T-cell (primary cell): ENCODE results near the gene ADCY10. TPM values are rescaled to one million over a fixed set of nuclear protein-coding genes. Genes with fewer than 3 reads are reported as not detected.

Experiments
- ATAC-seq, 4 experiments: fragments of 200-7000 bp in 3 of 4; fragments of 150-1000 bp in 1 of 4; cut with Tn5 transposase; replicated peaks in 1 of 4; 1 replicate in 3 of 4; 2 replicates in 1 of 4; pipeline ENCODE4 v1.10.0; 2021; ENCODE audit warnings: moderate library complexity in 3 of 4, mild to moderate bottlenecking in 2 of 4, moderate number of reproducible peaks in 1 of 4
- CTCF ChIA-PET, 2 donors: fragments of 300-600 bp; sonication (Branson Sonifier 250); formaldehyde crosslinking; loops; one replicate each; lab custom pipeline; 2022; ENCODE audit warnings: antibody characterized with exemption in 2 of 2; lab: Charles Lee
- POLR2A ChIA-PET, 2 donors: fragments of 300-600 bp; sonication (Branson Sonifier 250); formaldehyde crosslinking; loops; one replicate each; lab custom pipeline; 2022; ENCODE audit warnings: antibody characterized with exemption in 2 of 2; lab: Charles Lee
- DNase-seq, 35 experiments: peaks; one replicate each; pipeline versions ENCODE4 v3.0.0 to v3.0.0-alpha.2; 2013 to 2023
- H3K27ac ChIP-seq: one replicate; pipeline ENCODE4 v1.5.1; 2013; ENCODE audit warnings: low read length
- H3K27me3 ChIP-seq, 2 experiments: replicated peaks in 1 of 2; 1 replicate in 1 of 2; 2 replicates in 1 of 2; pipeline versions ENCODE4 v1.6.1 to v1.7.0; 2013; ENCODE audit warnings: low read length in 1 of 2, mixed read lengths in 1 of 2; ENCODE audit not compliant: control insufficient read depth in 2 of 2, insufficient read depth in 2 of 2; ENCODE audit errors: extremely low read depth in 1 of 2
- H3K36me3 ChIP-seq, 2 donors: 1 replicate in 1 of 2; 2 replicates in 1 of 2; pipeline versions ENCODE4 v1.6.1 to v1.7.0; 2013; ENCODE audit warnings: low read length in 1 of 2; ENCODE audit not compliant: control insufficient read depth in 2 of 2, insufficient read depth in 1 of 2; ENCODE audit errors: extremely low read depth in 1 of 2
- H3K4me1 ChIP-seq, 2 experiments: 1 replicate in 1 of 2; 2 replicates in 1 of 2; pipeline versions ENCODE4 v1.6.1 to v1.7.0; 2013; ENCODE audit warnings: low read length in 2 of 2, mixed read lengths in 1 of 2; ENCODE audit not compliant: insufficient read depth in 2 of 2, control insufficient read depth in 1 of 2; ENCODE audit errors: extremely low read depth in 1 of 2
- H3K4me3 ChIP-seq, 2 donors: 1 replicate in 1 of 2; 2 replicates in 1 of 2; pipeline versions ENCODE4 v1.5.1 to v1.7.0; 2013; ENCODE audit warnings: mild to moderate bottlenecking in 2 of 2, low read length in 1 of 2, moderate library complexity in 1 of 2; ENCODE audit not compliant: control insufficient read depth in 1 of 2; ENCODE audit errors: extremely low read depth in 1 of 2
- H3K9me3 ChIP-seq: 2 replicates; pipeline ENCODE4 v1.7.0; 2013
- H3K27ac Mint-ChIP-seq, 2 donors: one replicate each; pipeline ENCODE4 v1.8.0; 2020 to 2021; ENCODE audit warnings: mild to moderate bottlenecking in 2 of 2, mixed read lengths in 2 of 2
- H3K27me3 Mint-ChIP-seq, 2 donors: one replicate each; pipeline ENCODE4 v1.8.0; 2021 to 2022; ENCODE audit warnings: mixed read lengths in 2 of 2
- H3K36me3 Mint-ChIP-seq: one replicate; pipeline ENCODE4 v1.8.0; 2021; ENCODE audit warnings: mixed read lengths
- H3K4me1 Mint-ChIP-seq, 3 donors: one replicate each; pipeline ENCODE4 v1.8.0; 2020 to 2022; ENCODE audit warnings: mixed read lengths in 3 of 3, mild to moderate bottlenecking in 1 of 3
- H3K4me3 Mint-ChIP-seq, 3 donors: one replicate each; pipeline ENCODE4 v1.8.0; 2020 to 2022; ENCODE audit warnings: mild to moderate bottlenecking in 3 of 3, mixed read lengths in 3 of 3, moderate library complexity in 3 of 3
- H3K9me3 Mint-ChIP-seq, 3 donors: one replicate each; pipeline ENCODE4 v1.8.0; 2020 to 2022; ENCODE audit warnings: mixed read lengths in 3 of 3
- WGBS: methylation state at CpG from one replicate; pipeline ENCODE4 v1.1.5; 2013; ENCODE audit warnings: missing lambda C conversion rate; ENCODE audit not compliant: insufficient coverage; 5-methylcytosine and 5-hydroxymethylcytosine counted together
- total RNA-seq, 35 experiments: library from RNA in 6 of 35; stranded (reverse) in 6 of 35; fragments of 120-200 nt in 1 of 35; gene quantifications; one replicate each; pipeline versions ENCODE4 v1.2.1 to v1.2.4 and lab custom pipeline; 2013 to 2026

Gene ADCY10
- total RNA-seq, 5 donors from 2014 or later (not counting 1 experiment from before 2014, with no cell fraction given) = 0.06 to 0.82 (median 0.44) TPM

- Histone ChIP-seq H3K4me1 (peaks cover 0 to 3% of the 10 kb centered on the region in 2 experiments), H3K36me3 (no peaks in the 10 kb centered on the region), H3K27me3 (peaks cover 0 to 10% of the 10 kb centered on the region in 2 experiments), H3K9me3 (no peaks in the 10 kb centered on the region), H3K4me3 (no peak overlapping the region), H3K27ac (no peak overlapping the region)
- ATAC-seq = no peak
- no peak for DNase-seq
- Mint-ChIP-seq H3K36me3 (peaks cover 2% of the 10 kb centered on the region), H3K27me3 (peaks cover 6 to 18% of the 10 kb centered on the region in 2 donors), H3K4me3 (peak overlapping the region in 1 of 3 donors; percentile 69), H3K4me1 (peaks cover 6 to 14% (median 10%) of the 10 kb centered on the region in 3 donors), H3K9me3 (peaks cover 1 to 3% (median 2%) of the 10 kb centered on the region in 3 donors), H3K27ac (no peak overlapping the region)
- 90% methylated on average over 4 of the region's 12 CpGs for WGBS
- POLR2A ChIA-PET = interaction anchor here in 1 of 2 donors (0.6 kb wide), 1 partner anchor 23 kb away, joined by 3 read pairs; no protein-coding TSS in a partner anchor
- CTCF ChIA-PET = no interaction called here
Measured at GRCh38 chr1:167820684-167821355, 93.1 kb downstream of the ADCY10 start.

GRCh38 chr1:167819849-167820683 is 93.9 kb downstream of the ADCY10 start:
- 11% methylated on average over 32 of the region's 35 CpGs for WGBS
- Histone ChIP-seq H3K27me3 (peaks cover 0 to 10% of the 10 kb centered on the region in 2 experiments), H3K4me3 (peak overlapping the region; percentile 20 to 23), H3K4me1 (peaks cover 0 to 3% of the 10 kb centered on the region in 2 experiments), H3K36me3 (no peaks in the 10 kb centered on the region), H3K27ac (no peak overlapping the region), H3K9me3 (no peaks in the 10 kb centered on the region)
- Mint-ChIP-seq H3K4me3 (peak overlapping the region; percentile 50 to 69 (median 58)), H3K27ac (no peak overlapping the region), H3K36me3 (peaks cover 6% of the 10 kb centered on the region), H3K27me3 (peaks cover 6 to 18% of the 10 kb centered on the region in 2 donors), H3K4me1 (peaks cover 6 to 14% (median 10%) of the 10 kb centered on the region in 3 donors), H3K9me3 (peaks cover 8 to 10% (median 9%) of the 10 kb centered on the region in 3 donors)
- DNase-seq (peak in 2 of 35 experiments; percentile 2 to 20), ATAC-seq (peak in 2 of 4 experiments; percentile 39 to 46)
- ChIA-PET POLR2A (no interaction called here), CTCF (no interaction called here)

- Histone ChIP-seq H3K4me3 (no peak overlapping the region), H3K27ac (no peak overlapping the region), H3K9me3 (no peaks in the 10 kb centered on the region), H3K36me3 (no peaks in the 10 kb centered on the region), H3K4me1 (peaks cover 0 to 3% of the 10 kb centered on the region in 2 experiments), H3K27me3 (peaks cover 0 to 10% of the 10 kb centered on the region in 2 experiments)
- WGBS = no CpG with 5 or more reads among the region's 1 CpG
- ChIA-PET POLR2A (no interaction called here), CTCF (no interaction called here)
- H3K27me3 Mint-ChIP-seq = peaks cover 8 to 10% of the 10 kb centered on the region in 2 donors
- DNase-seq (no peak), ATAC-seq (no peak)
- H3K9me3 Mint-ChIP-seq = peaks cover 26 to 32% (median 27%) of the 10 kb centered on the region in 3 donors
- H3K4me3 Mint-ChIP-seq = no peak overlapping the region
- H3K27ac Mint-ChIP-seq = no peak overlapping the region
- peaks cover 4 to 6% (median 5%) of the 10 kb centered on the region in 3 donors for H3K4me1 Mint-ChIP-seq
- peaks cover 16% of the 10 kb centered on the region for H3K36me3 Mint-ChIP-seq
Measured at GRCh38 chr1:167815650-167816049, 98.3 kb downstream of the ADCY10 start.

- DNase-seq (no peak), ATAC-seq (no peak)
- POLR2A ChIA-PET = interaction anchor here in 1 of 2 donors (0.7 kb wide), 1 partner anchor 1953 kb away, joined by 3 read pairs; no protein-coding TSS in a partner anchor
- no peaks in the 10 kb centered on the region for H3K9me3 ChIP-seq
- Mint-ChIP-seq H3K27me3 (peaks cover 2 to 4% of the 10 kb centered on the region in 2 donors), H3K9me3 (peaks cover 26 to 32% (median 27%) of the 10 kb centered on the region in 3 donors), H3K36me3 (peaks cover 16% of the 10 kb centered on the region), H3K27ac (no peak overlapping the region), H3K4me1 (no peaks in the 10 kb centered on the region), H3K4me3 (no peak overlapping the region)
- no peak overlapping the region for H3K4me3 ChIP-seq
- H3K36me3 ChIP-seq = no peaks in the 10 kb centered on the region
- no peaks in the 10 kb centered on the region for H3K4me1 ChIP-seq
- H3K27ac ChIP-seq = no peak overlapping the region
- peaks cover 0 to 4% of the 10 kb centered on the region in 2 experiments for H3K27me3 ChIP-seq
- CTCF ChIA-PET = no interaction called here
Measured at GRCh38 chr1:167812972-167813371, 101.0 kb downstream of the ADCY10 start.

GRCh38 chr1:167808690-167809089 is 105.2 kb downstream of the ADCY10 start:
- Mint-ChIP-seq H3K4me1 (peaks cover 18 to 21% (median 19%) of the 10 kb centered on the region in 3 donors), H3K36me3 (peaks cover 10% of the 10 kb centered on the region), H3K4me3 (no peak overlapping the region), H3K27ac (no peak overlapping the region), H3K27me3 (peaks cover 2 to 4% of the 10 kb centered on the region in 2 donors), H3K9me3 (peaks cover 12 to 16% (median 15%) of the 10 kb centered on the region in 3 donors)
- ATAC-seq = no peak
- H3K9me3 ChIP-seq = no peaks in the 10 kb centered on the region
- no peak overlapping the region for H3K4me3 ChIP-seq
- peaks cover 11 to 14% of the 10 kb centered on the region in 2 experiments for H3K4me1 ChIP-seq
- no peak for DNase-seq
- no peak overlapping the region for H3K27ac ChIP-seq
- ChIA-PET POLR2A (no interaction called here), CTCF (interaction anchor here in 1 of 2 donors (0.6 to 1.0 kb wide), 3 partner anchors 93 to 274 kb away, joined by 3 read pairs; no protein-coding TSS in a partner anchor)
- peaks cover 0 to 4% of the 10 kb centered on the region in 2 experiments for H3K27me3 ChIP-seq
- no CpG with 5 or more reads among the region's 3 CpGs for WGBS
- no peaks in the 10 kb centered on the region for H3K36me3 ChIP-seq

- ATAC-seq (no peak), DNase-seq (no peak)
- peaks cover 0 to 4% of the 10 kb centered on the region in 2 experiments for H3K27me3 ChIP-seq
- no CpG with 5 or more reads among the region's 3 CpGs for WGBS
- no peaks in the 10 kb centered on the region for H3K9me3 ChIP-seq
- H3K9me3 Mint-ChIP-seq = peaks cover 9 to 12% (median 12%) of the 10 kb centered on the region in 3 donors
- H3K36me3 ChIP-seq = no peaks in the 10 kb centered on the region
- H3K27ac Mint-ChIP-seq = no peak overlapping the region
- peaks cover 13 to 19% of the 10 kb centered on the region in 2 experiments for H3K4me1 ChIP-seq
- peaks cover 7% of the 10 kb centered on the region for H3K36me3 Mint-ChIP-seq
- H3K27me3 Mint-ChIP-seq = peaks cover 0 to 4% of the 10 kb centered on the region in 2 donors
- H3K4me3 ChIP-seq = no peak overlapping the region
- H3K4me1 Mint-ChIP-seq = peaks cover 23 to 26% (median 25%) of the 10 kb centered on the region in 3 donors
- POLR2A ChIA-PET = no interaction called here
- CTCF ChIA-PET = interaction anchor here in 1 of 2 donors (0.8 kb wide), 1 partner anchor 274 kb away, joined by 3 read pairs; no protein-coding TSS in a partner anchor
- H3K4me3 Mint-ChIP-seq = no peak overlapping the region
- H3K27ac ChIP-seq = no peak overlapping the region
Measured at GRCh38 chr1:167808104-167808503, 105.8 kb downstream of the ADCY10 start.
